HG03064 (cell line): ENCODE data around the gene RAPH1.
"Not testable (repeated sequence)": the region's sequence is repeated elsewhere in the genome, so short reads cannot be mapped to it uniquely, and the experiment has no call there.

Source experiments
- ATAC-seq: cut with Tn5 transposase; IDR thresholded peaks from one replicate; pipeline ENCODE4 v1.9.1; 2021; ENCODE audit warnings: low read depth; ENCODE audit not compliant: unreplicated experiment

RAPH1 gene

DNA sequence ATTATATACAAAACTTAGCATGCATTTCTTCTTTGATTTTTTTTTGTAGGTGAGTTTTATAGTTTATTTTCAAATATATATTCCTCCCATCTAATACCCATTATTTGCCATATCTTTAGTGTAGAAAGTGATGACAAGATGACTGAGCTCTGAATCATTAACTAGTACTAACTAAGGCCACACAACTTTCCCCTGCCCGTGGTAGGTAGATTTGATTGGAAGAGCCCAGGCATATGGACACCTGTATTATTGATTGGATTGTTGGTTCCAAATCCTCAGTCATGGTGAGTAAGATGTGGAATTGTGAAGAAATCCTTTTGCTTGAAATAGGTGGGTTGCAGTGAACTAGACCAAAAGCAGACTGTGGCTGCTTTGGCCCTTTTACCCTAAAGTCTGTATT is 152.1 kb downstream of the RAPH1 start:
- no peak for ATAC-seq

GRCh38 chr2:203379156-203379555 is 155.9 kb downstream of the RAPH1 start:
- ATAC-seq: no peak

DNA sequence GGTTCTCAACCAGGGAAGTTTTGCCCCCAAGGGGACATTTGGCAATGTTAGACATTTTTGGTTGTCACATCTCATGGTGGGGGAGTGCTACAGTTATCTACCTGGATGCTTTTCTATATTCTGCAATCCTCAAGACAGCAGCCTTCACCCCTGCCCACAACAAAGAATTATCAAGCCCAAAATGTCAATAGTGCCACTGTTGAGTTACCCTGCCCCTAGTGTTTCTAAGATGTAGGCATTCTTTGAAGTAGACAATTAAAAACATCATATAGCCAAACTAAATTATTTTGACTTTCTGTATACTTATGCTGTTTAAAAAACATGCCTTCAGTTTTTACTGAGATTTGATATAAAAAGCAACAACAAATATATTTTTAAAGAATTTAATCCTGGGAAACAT is 158.9 kb downstream of the RAPH1 start:
- no peak for ATAC-seq

GRCh38 chr2:203372706-203373105 is 162.4 kb downstream of the RAPH1 start:
- ATAC-seq: not testable (repeated sequence)

DNA sequence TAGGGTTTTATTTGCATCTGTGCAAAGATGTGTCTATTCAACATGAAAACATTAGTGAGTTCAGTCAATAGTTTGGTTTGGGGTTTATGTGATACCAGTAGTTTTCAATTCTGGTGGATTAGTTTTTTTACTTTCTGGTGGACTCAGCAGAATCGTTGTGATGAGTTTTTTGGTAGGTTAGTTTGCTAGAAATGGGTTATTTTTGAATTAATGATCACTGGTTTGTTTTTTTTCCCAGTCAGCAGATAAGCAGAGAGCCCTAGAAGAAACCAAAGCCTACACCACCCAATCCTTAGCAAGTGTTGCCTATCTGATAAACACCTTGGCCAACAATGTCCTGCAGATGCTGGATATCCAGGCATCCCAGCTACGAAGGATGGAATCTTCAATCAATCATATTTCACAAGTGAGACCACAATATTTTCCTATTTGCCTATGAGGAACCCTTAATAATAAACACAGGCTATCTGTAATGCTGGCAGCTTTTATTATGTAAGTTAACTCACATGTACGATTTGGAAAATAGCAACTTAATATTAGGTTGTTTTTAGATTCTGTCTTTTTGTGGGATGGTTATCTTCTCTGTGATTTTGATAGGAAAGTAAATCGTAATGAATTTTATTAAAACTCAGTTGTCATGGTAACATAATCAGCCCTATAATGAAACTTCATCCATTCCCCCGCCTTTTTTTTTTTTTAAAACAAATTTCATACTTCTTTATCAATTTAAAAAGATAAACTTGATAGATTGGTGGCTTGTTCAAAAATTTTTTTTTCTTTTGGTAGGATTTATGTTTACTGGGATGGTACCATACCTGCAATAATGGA is 168.2 kb downstream of the RAPH1 start:
- ATAC-seq: no peak

- ATAC-seq: no peak
These were observed 173.2 kb downstream of the RAPH1 start for GRCh38 chr2:203361922-203362321.

DNA sequence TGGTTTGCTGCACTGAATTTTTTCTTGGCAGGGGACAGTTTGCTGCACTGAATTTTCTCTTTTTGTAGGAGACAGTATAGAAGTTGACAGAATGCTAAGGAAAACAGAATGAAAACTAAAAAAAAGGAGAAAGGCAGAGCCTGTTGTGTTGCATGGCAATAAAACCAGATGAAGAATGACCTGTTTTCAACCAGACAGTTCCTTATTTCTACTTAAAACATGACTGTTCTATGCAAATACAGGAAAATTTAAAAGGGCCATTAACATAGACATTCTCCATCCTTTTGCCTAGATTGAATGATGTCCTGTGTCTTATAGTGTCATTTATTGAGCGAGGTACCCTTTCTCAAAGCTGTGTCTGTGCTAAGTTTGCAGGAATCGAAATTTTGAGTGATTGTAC is 173.6 kb downstream of the RAPH1 start:
- ATAC-seq: no peak

DNA sequence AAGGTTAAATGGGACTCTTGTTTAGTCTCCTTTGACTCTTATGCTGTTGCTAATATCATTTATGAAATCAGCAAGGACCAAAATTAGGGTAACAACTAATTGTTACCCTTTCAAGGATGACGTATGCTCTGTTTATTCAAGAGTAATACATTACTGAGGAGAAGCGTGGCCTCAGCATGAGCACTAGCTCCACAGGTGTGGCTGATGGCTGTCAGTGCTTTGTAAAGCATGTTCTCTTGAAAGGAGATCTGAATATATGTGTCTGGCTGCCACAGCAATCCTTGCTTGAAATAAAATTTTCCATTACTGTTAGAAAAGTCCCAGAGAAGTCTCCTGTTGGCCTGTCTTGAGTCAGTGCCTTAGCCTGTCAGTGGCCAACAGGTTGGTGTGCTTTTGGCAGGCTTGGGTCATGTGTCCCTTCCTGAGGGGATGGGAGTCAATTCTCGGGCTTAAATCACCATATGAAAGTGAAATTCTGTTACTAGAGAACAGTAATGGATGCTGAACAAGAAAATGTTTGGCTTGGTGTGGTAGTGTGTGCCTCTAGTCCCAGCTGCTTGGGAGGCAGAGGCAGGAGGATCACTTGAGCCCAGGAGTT is 174.2 kb downstream of the RAPH1 start:
- no peak for ATAC-seq

- ATAC-seq: no peak
These were observed 175.7 kb downstream of the RAPH1 start for GRCh38 chr2:203359450-203359849.

GRCh38 chr2:203354966-203355365 is 180.1 kb downstream of the RAPH1 start:
- ATAC-seq: no peak

- no peak for ATAC-seq
These were observed 182.4 kb downstream of the RAPH1 start for GRCh38 chr2:203352604-203353255.

DNA sequence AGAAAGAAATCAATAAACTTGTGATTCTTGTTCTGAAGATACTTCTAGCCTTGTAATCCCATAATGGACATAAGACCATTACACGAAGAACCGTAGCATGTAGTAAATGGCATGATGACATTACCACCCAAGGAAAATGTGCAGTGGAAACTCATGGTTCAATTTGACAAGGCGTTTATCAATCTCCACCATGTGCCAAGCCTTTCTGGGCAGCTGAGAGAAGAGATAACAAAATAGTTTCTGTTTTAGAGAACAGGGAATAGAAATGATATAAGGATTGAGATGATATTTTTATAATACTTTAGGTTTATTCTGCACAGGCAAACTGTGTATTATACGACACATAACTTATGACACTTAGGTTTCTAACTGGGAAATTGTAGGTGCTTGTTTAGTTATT is 187.7 kb downstream of the RAPH1 start:
- no peak for ATAC-seq

- ATAC-seq: no peak
These were observed 188.5 kb downstream of the RAPH1 start for GRCh38 chr2:203346612-203347011.

- no peak for ATAC-seq
These were observed 190.4 kb downstream of the RAPH1 start for GRCh38 chr2:203344667-203345066.
